Natural killer cell (primary cell): ENCODE results near the gene SBK3. TPM values are rescaled to one million over a fixed set of nuclear protein-coding genes. Genes with fewer than 3 reads are reported as not detected.
A peak's percentile ranks its signal among the peaks of the same experiment; 100 is the strongest.

Experiments used
- ATAC-seq, 3 donors: fragments of 150-1000 bp in 2 of 3; fragments of 200-7000 bp in 1 of 3; cut with Tn5 transposase; 1 replicate in 1 of 3; 2 replicates in 2 of 3; pipeline ENCODE4 v1.10.0; 2021; ENCODE audit warnings: mild to moderate bottlenecking in 2 of 3, moderate library complexity in 2 of 3
- DNase-seq, 2 donors: peaks; one replicate each; pipeline versions ENCODE4 v3.0.0 to v3.0.0-alpha.2; 2013 to 2021; ENCODE audit warnings: mixed read lengths in 1 of 2
- H3K27ac ChIP-seq: one replicate; pipeline ENCODE4 v1.5.1; 2013; ENCODE audit warnings: mild to moderate bottlenecking, low read length
- H3K27me3 ChIP-seq: one replicate; pipeline ENCODE4 v1.6.1; 2013; ENCODE audit warnings: low read length; ENCODE audit not compliant: control insufficient read depth, insufficient read depth
- H3K36me3 ChIP-seq: one replicate; pipeline ENCODE4 v1.6.1; 2013; ENCODE audit warnings: low read length; ENCODE audit not compliant: control insufficient read depth, insufficient read depth
- H3K4me1 ChIP-seq: one replicate; pipeline ENCODE4 v1.6.1; 2013; ENCODE audit warnings: low read length; ENCODE audit not compliant: control insufficient read depth, insufficient read depth
- H3K4me3 ChIP-seq: one replicate; pipeline ENCODE4 v1.5.1; 2013; ENCODE audit warnings: low read length
- H3K9me3 ChIP-seq: one replicate; pipeline ENCODE4 v1.6.1; 2013; ENCODE audit warnings: low read length; ENCODE audit not compliant: control insufficient read depth, insufficient read depth
- H3K27ac Mint-ChIP-seq, 2 donors: one replicate each; pipeline ENCODE4 v1.8.0; 2022; ENCODE audit warnings: mild to moderate bottlenecking in 2 of 2, mixed read lengths in 2 of 2, moderate library complexity in 1 of 2
- H3K27me3 Mint-ChIP-seq, 2 donors: one replicate each; pipeline ENCODE4 v1.8.0; 2022; ENCODE audit warnings: low read depth in 2 of 2, mixed read lengths in 2 of 2
- H3K36me3 Mint-ChIP-seq: one replicate; pipeline ENCODE4 v1.8.0; 2022; ENCODE audit warnings: mixed read lengths
- H3K4me1 Mint-ChIP-seq, 2 donors: one replicate each; pipeline ENCODE4 v1.8.0; 2022; ENCODE audit warnings: mixed read lengths in 2 of 2
- H3K4me3 Mint-ChIP-seq: one replicate; pipeline ENCODE4 v1.8.0; 2022; ENCODE audit warnings: mild to moderate bottlenecking, moderate library complexity, mixed read lengths
- H3K9me3 Mint-ChIP-seq, 2 donors: one replicate each; pipeline ENCODE4 v1.8.0; 2022; ENCODE audit warnings: mixed read lengths in 2 of 2
- whole genome bisulfite sequencing: methylation state at CpG from one replicate; pipeline ENCODE4 v1.1.7; 2013; ENCODE audit warnings: missing lambda C conversion rate; ENCODE audit not compliant: insufficient coverage; 5-methylcytosine and 5-hydroxymethylcytosine counted together
- intact Hi-C: fragments of 100-400 bp; cut with micrococcal nuclease; formaldehyde crosslinking; loops from one replicate; pipeline ENCODE4 v1.14.2; 2022
- total RNA-seq, 4 donors: library from RNA; stranded (reverse); fragments of 120-200 nt in 1 of 4; gene quantifications; one replicate each; pipeline versions ENCODE4 v1.2.3 to v1.2.4, GENCODE V29; 2013 to 2022
- TF ChIP-seq, protein P1 (sequence below): fragments of 200-600 bp; IDR thresholded peaks from one replicate; pipeline ENCODE4 v1.8.0; 2022; ENCODE audit warnings: antibody characterized with exemption

SBK3 gene
- total RNA-seq, 3 donors from 2014 or later (not counting 1 experiment from before 2014, with no cell fraction given) = not detected

DNA sequence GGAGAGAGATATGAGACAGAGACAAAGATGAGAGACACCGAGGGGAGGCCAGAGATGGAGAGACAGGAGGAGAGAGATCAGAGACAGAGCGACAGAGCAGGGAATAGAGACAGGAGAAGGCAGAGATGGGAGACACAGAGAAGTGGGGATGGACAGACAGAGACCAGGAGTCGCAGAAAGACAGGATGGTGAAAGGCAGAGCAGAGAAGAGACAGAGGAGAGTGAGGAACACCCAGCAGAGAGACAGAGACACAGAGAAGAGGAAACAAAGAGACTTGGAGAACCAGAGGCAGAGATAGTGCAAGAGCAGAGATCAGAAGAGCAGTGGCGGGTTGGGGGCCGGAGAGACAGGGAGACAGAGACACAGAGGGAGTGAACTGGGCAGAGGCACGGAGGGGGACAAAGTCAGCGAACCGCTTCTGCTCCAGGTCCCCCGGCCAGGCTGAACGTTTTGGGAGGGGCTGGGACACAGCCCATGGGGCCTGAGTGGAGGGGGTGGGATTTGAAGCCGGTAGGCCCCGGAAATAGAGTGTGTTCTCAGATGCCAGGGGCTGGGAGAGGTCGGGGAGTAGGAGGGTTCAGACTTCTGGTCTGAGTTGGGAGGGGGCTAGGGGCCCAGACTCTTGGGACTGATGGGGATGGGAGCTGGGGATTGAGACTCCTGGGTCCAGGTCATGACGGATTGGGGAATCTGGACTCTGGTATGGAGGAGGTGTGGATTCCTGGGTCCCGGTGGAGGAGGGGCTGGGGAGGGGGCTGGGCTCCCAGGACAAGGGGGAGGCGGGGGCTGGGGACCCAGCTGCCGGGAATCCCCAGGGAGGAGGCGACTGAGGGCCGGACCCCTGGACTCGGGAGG lies 34.7 kb upstream of the SBK3 start:
- Mint-ChIP-seq H3K36me3 (no peaks in the 10 kb centered on the region), H3K4me1 (peaks cover 19 to 21% of the 10 kb centered on the region in 2 donors), H3K27ac (peak overlapping the region; percentile 43 to 82), H3K4me3 (peak overlapping the region; percentile 83), H3K9me3 (no peaks in the 10 kb centered on the region), H3K27me3 (peaks cover 4 to 8% of the 10 kb centered on the region in 2 donors)
- DNase-seq (peak in 1 of 2 donors; percentile 43), ATAC-seq (peak in 2 of 3 donors; percentile 45 to 54)
- H3K36me3 ChIP-seq = no peaks in the 10 kb centered on the region
- peaks cover 20% of the 10 kb centered on the region for H3K4me1 ChIP-seq
- H3K27ac ChIP-seq = peak overlapping the region; percentile 78
- H3K27me3 ChIP-seq = no peaks in the 10 kb centered on the region
- intact Hi-C loops = loop anchor here (2.0 kb wide), 1 partner anchor 63 kb away; the partner anchor contains the start of gene ZNF581
- H3K4me3 ChIP-seq = peak overlapping the region; percentile 68
- TF ChIP-seq, protein P1, sequence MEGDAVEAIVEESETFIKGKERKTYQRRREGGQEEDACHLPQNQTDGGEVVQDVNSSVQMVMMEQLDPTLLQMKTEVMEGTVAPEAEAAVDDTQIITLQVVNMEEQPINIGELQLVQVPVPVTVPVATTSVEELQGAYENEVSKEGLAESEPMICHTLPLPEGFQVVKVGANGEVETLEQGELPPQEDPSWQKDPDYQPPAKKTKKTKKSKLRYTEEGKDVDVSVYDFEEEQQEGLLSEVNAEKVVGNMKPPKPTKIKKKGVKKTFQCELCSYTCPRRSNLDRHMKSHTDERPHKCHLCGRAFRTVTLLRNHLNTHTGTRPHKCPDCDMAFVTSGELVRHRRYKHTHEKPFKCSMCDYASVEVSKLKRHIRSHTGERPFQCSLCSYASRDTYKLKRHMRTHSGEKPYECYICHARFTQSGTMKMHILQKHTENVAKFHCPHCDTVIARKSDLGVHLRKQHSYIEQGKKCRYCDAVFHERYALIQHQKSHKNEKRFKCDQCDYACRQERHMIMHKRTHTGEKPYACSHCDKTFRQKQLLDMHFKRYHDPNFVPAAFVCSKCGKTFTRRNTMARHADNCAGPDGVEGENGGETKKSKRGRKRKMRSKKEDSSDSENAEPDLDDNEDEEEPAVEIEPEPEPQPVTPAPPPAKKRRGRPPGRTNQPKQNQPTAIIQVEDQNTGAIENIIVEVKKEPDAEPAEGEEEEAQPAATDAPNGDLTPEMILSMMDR = no peak
- no peaks in the 10 kb centered on the region for H3K9me3 ChIP-seq
- WGBS = 19% methylated on average over 20 of the region's 20 CpGs

DNA sequence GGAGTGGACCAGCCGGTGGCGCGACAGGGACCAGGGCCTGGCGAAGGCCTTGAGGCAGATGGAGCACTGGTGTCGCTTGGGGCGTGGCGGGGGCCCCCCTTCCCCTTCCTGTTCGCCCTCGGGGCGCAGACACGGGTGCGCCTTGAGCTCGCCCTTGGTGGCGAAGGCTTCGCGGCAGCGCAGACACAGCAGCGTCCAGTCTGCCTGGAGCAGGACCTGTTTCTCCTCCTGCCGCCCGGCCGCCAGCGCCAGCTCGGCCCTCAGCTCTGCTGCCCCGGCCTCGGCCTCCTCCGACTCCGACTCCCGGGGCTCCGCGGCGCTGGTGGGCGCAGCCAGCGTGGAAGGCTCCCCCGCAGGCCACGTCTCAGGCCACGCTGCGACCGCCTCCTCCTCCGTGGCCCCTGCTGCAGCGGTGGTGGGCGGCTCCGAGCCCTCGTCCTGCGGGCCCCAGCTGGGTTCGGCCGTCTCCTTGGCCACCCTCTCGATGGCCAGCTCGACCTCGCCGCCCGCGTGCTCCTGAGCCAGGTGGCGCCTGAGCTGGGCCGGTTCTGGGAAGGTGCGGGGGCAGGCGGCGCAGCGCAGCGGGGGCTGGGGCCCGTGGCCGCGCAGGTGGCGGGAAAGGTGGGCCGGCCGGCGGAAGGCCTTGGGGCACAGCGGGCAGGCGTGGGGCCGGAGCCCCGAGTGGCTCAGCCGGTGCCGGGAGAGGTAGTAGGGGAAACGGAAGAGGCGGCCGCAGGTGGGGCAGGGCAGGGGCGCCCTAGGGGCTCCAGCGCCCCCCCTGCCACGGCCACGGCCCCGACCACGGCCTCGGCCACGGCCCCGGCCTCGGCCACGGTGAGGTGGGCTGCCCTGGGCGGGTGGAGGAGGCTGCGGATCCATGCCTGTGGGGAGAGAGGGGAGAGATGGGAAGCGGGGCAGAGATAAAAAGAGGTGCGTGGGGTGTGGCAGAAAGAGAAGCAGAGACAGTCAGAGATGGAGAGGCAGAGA lies 33.7 kb upstream of the SBK3 start:
- Histone ChIP-seq H3K9me3 (no peaks in the 10 kb centered on the region), H3K4me1 (peaks cover 20% of the 10 kb centered on the region), H3K27me3 (no peaks in the 10 kb centered on the region), H3K4me3 (no peak overlapping the region), H3K36me3 (no peaks in the 10 kb centered on the region), H3K27ac (no peak overlapping the region)
- peak overlapping the region; percentile 83 for H3K4me3 Mint-ChIP-seq
- ATAC-seq (no peak), DNase-seq (no peak)
- peaks cover 19 to 21% of the 10 kb centered on the region in 2 donors for H3K4me1 Mint-ChIP-seq
- H3K27me3 Mint-ChIP-seq = no peaks in the 10 kb centered on the region
- H3K27ac Mint-ChIP-seq = peak overlapping the region; percentile 43 to 82
- intact Hi-C loops = no loop called here
- TF ChIP-seq, protein P1 = no peak
- no peaks in the 10 kb centered on the region for H3K36me3 Mint-ChIP-seq
- no peaks in the 10 kb centered on the region for H3K9me3 Mint-ChIP-seq
- 94% methylated on average over 90 of the region's 90 CpGs for WGBS

DNA sequence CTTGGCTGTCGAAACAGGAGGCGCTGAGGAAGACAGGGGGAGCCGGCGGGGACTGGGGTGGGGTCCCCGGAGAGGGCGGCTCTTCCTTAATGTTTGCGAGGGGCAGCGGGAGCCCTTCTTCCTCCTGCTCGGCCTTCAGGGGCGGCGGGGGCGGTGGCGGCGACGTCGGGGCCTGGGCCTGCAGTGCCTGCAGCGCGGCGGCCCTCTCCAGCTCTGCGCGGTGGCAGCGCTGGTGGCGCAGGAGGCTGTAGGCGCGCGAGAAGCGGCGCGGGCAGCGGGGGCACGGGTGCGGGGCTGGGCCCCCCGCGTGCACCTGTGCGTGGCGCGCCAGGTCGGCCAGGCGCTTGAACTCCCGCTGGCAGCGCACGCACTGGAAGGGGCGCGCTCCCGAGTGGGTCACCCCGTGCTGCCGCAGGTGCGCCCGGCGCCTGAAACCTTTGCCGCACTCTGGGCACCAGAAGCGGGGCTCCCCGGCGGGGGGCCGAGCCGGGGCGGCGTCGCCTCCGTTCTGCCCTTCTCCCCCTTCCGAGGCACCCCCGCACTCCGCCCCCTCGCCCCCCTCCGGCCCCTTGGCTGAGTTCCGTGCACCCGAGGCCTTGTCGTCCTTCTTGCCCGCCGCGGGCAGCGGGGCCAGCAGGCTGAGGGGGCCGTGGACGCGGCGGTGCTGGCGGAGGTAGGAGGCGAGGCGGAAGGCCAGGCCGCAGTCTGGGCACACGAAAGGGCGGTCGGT lies 32.9 kb upstream of the SBK3 start:
- no peak overlapping the region for H3K4me3 Mint-ChIP-seq
- Histone ChIP-seq H3K36me3 (no peaks in the 10 kb centered on the region), H3K4me1 (peaks cover 20% of the 10 kb centered on the region), H3K27me3 (no peaks in the 10 kb centered on the region), H3K4me3 (no peak overlapping the region), H3K9me3 (no peaks in the 10 kb centered on the region), H3K27ac (no peak overlapping the region)
- no peaks in the 10 kb centered on the region for H3K36me3 Mint-ChIP-seq
- ATAC-seq (no peak), DNase-seq (no peak)
- TF ChIP-seq, protein P1 = no peak
- no peak overlapping the region for H3K27ac Mint-ChIP-seq
- intact Hi-C loops = no loop called here
- H3K27me3 Mint-ChIP-seq = no peaks in the 10 kb centered on the region
- 97% methylated on average over 83 of the region's 83 CpGs for WGBS
- no peaks in the 10 kb centered on the region for H3K9me3 Mint-ChIP-seq
- peaks cover 19 to 21% of the 10 kb centered on the region in 2 donors for H3K4me1 Mint-ChIP-seq
